Measurements from ENCODE around the gene VANGL1. TPM values are rescaled to one million over a fixed set of nuclear protein-coding genes. Genes with fewer than 3 reads are reported as not detected.

The VANGL1 gene
- total RNA-seq, 1 donor from 2014 or later: 8.4 TPM

GRCh38 chr1:115644109-115644508 lies 2.3 kb downstream of the VANGL1 start:
- no peak for DNase-seq

GRCh38 chr1:115647047-115647446 lies 5.3 kb downstream of the VANGL1 start:
- no peak for DNase-seq

- no peak for DNase-seq
Observed at GRCh38 chr1:115647507-115647906, 5.7 kb downstream of the VANGL1 start.

GRCh38 chr1:115647919-115648650 lies 6.3 kb downstream of the VANGL1 start:
- DNase-seq: no peak

- no peak for DNase-seq
Observed at GRCh38 chr1:115648717-115649691, 7.2 kb downstream of the VANGL1 start.

GRCh38 chr1:115649964-115650363 lies 8.2 kb downstream of the VANGL1 start:
- DNase-seq: no peak

- DNase-seq: no peak
Observed at GRCh38 chr1:115650961-115651360, 9.2 kb downstream of the VANGL1 start.

GRCh38 chr1:115651391-115651790 lies 9.6 kb downstream of the VANGL1 start:
- DNase-seq: no peak

- no peak for DNase-seq
Observed at GRCh38 chr1:115652236-115652788, 10.5 kb downstream of the VANGL1 start.

- DNase-seq: no peak
Observed at GRCh38 chr1:115654125-115654524, 12.4 kb downstream of the VANGL1 start.

- no peak for DNase-seq
Observed at GRCh38 chr1:115654663-115655305, 13.0 kb downstream of the VANGL1 start.

GRCh38 chr1:115655306-115655663 lies 13.5 kb downstream of the VANGL1 start:
- DNase-seq: no peak

GRCh38 chr1:115655916-115656315 lies 14.1 kb downstream of the VANGL1 start:
- DNase-seq: no peak

GRCh38 chr1:115656461-115657077 lies 14.8 kb downstream of the VANGL1 start:
- no peak for DNase-seq

- no peak for DNase-seq
Observed at GRCh38 chr1:115658646-115659045, 16.9 kb downstream of the VANGL1 start.

GRCh38 chr1:115660151-115660550 lies 18.4 kb downstream of the VANGL1 start:
- no peak for DNase-seq

GRCh38 chr1:115661157-115661556 lies 19.4 kb downstream of the VANGL1 start:
- no peak for DNase-seq

GRCh38 chr1:115665319-115666096 lies 23.7 kb downstream of the VANGL1 start:
- DNase-seq: no peak

- no peak for DNase-seq
Observed at GRCh38 chr1:115666206-115666605, 24.4 kb downstream of the VANGL1 start.

GRCh38 chr1:115666702-115667101 lies 24.9 kb downstream of the VANGL1 start:
- DNase-seq: no peak

- no peak for DNase-seq
Observed at GRCh38 chr1:115668579-115668978, 26.8 kb downstream of the VANGL1 start.

All from tongue (tissue), 2 donors.